Measurements from ENCODE around the gene PITPNC1. TPM values are rescaled to one million over a fixed set of nuclear protein-coding genes. Genes with fewer than 3 reads are reported as not detected.

PITPNC1 gene
- total RNA-seq, 1 experiment from 2014 or later: 40.1 TPM

GRCh38 chr17:67571478-67571877 lies 194.4 kb downstream of the PITPNC1 start:
- DNase-seq (ENCODE audit: unreplicated experiment): no peak
- CTCF ChIA-PET: interaction anchor here (0.7 kb wide), 1 partner anchor 1451 kb away, joined by 3 read pairs; no protein-coding TSS in a partner anchor
- H3K9me3 Mint-ChIP-seq (ENCODE audit: unreplicated experiment): no peaks in the 10 kb centered on the region
- intact Hi-C loops (cut with micrococcal nuclease): no loop called here
- BruUV-seq (replicated peaks): no TSS peak
- no peaks in the 10 kb centered on the region for H3K36me3 Mint-ChIP-seq (ENCODE audit: insufficient read depth, unreplicated experiment)
- POLR2A ChIA-PET: interaction anchor here (0.6 kb wide), 1 partner anchor 168 kb away, joined by 3 read pairs; no protein-coding TSS in a partner anchor
- TF ChIP-seq CTCF (IDR thresholded peaks at IDR 0.05; ENCODE audit: unreplicated experiment): no peak
- H3K27ac Mint-ChIP-seq (ENCODE audit: low read depth, unreplicated experiment): no peak overlapping the region
- no peaks in the 10 kb centered on the region for H3K4me1 Mint-ChIP-seq (ENCODE audit: insufficient read depth, unreplicated experiment)
- no peaks in the 10 kb centered on the region for H3K27me3 Mint-ChIP-seq (ENCODE audit: insufficient read depth, unreplicated experiment)
- H3K4me3 Mint-ChIP-seq (ENCODE audit: unreplicated experiment): no peak overlapping the region

DNA sequence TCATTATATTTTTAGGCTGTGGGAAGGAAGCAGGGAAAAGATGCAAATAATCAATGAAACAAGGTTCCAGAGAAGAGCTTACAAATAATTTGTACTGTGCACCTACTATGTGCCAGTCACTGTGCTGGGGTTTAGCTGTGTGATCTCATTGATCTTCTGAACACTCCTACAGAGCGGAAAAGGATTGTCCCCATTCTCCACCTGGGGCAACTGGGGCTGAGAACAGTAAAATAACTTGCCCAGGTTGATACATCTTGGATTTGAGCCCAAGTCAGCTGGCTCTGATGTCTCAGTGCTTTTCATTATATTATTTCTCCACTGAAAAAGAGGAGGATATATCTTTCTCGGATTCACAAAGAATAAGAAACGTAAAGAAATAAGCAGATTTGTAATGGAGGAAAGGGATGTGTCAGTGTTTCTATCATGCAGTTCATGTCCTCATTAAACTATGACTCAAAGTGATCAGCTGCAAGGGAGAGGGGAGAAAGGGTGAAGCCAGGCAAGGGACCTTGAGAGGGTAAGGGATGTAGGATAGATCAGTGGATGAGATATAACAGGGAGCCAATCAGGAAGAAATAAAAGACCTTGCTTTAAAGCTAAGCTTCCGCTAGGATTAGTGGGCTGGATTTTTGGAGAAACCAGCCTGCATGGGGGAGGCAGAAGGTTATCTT lies 197.0 kb downstream of the PITPNC1 start:
- TF ChIP-seq CTCF (IDR thresholded peaks at IDR 0.05; ENCODE audit: unreplicated experiment): no peak
- no peaks in the 10 kb centered on the region for H3K9me3 Mint-ChIP-seq (ENCODE audit: unreplicated experiment)
- H3K4me1 Mint-ChIP-seq (ENCODE audit: insufficient read depth, unreplicated experiment): no peaks in the 10 kb centered on the region
- ChIA-PET CTCF (no interaction called here), POLR2A (no interaction called here)
- intact Hi-C loops (cut with micrococcal nuclease): no loop called here
- no peak for DNase-seq (ENCODE audit: unreplicated experiment)
- BruUV-seq (replicated peaks): no TSS peak
- H3K27me3 Mint-ChIP-seq (ENCODE audit: insufficient read depth, unreplicated experiment): no peaks in the 10 kb centered on the region
- H3K4me3 Mint-ChIP-seq (ENCODE audit: unreplicated experiment): no peak overlapping the region
- H3K36me3 Mint-ChIP-seq (ENCODE audit: insufficient read depth, unreplicated experiment): no peaks in the 10 kb centered on the region
- H3K27ac Mint-ChIP-seq (ENCODE audit: low read depth, unreplicated experiment): no peak overlapping the region

DNA sequence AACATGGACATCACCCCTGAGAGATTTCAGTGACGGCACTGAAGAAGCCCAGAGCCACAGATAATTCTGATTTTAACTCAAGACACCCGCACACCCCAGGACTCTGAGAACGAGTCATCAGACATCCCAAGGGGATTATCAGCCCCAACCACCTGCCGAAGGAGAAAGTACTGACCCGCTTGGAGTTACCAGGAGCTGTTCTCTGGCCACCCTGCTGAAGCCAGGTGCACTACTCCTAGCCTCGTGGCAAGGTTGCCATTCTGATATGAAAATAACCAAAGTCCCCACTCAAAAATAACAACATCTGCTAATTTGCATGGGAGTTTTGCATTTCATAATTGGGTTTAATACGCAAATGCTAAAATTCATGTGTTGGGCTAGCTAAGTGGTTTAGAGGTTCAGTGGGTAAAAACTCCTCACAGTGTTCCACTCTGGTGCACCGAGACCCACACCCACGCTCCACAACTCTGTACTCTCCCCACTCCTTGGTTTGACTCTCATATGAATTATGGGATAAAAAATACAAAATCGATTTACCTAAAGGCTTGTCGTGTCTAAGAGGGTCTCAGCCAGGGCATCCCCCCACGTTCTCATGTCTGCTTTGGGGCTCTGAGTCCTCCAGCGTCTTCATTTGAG lies 197.7 kb downstream of the PITPNC1 start:
- no peaks in the 10 kb centered on the region for H3K36me3 Mint-ChIP-seq (ENCODE audit: insufficient read depth, unreplicated experiment)
- ChIA-PET CTCF (no interaction called here), POLR2A (no interaction called here)
- no peaks in the 10 kb centered on the region for H3K4me1 Mint-ChIP-seq (ENCODE audit: insufficient read depth, unreplicated experiment)
- H3K27me3 Mint-ChIP-seq (ENCODE audit: insufficient read depth, unreplicated experiment): no peaks in the 10 kb centered on the region
- TF ChIP-seq CTCF (IDR thresholded peaks at IDR 0.05; ENCODE audit: unreplicated experiment): no peak
- BruUV-seq (replicated peaks): no TSS peak
- intact Hi-C loops (cut with micrococcal nuclease): no loop called here
- no peak for DNase-seq (ENCODE audit: unreplicated experiment)
- H3K9me3 Mint-ChIP-seq (ENCODE audit: unreplicated experiment): no peaks in the 10 kb centered on the region
- H3K4me3 Mint-ChIP-seq (ENCODE audit: unreplicated experiment): no peak overlapping the region
- H3K27ac Mint-ChIP-seq (ENCODE audit: low read depth, unreplicated experiment): no peak overlapping the region

DNA sequence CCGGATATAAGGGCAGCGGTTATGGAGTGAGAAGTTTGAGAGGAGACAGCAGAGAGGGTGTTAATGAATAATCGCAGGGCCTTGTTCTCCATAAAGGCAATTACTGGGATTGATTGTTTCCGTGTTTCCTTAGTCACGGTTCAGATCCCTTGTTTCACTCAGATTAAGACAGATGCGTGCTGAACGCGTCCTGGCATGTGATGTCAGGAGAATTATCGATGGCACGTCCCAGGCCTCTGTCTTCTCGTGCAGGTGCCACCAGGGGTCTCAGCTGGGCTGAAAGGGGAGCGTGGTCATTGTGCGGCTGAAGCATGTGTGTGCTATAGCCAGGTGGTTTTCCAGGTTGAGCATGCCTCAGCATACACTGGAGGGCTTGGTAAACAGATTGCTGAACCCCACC lies 198.2 kb downstream of the PITPNC1 start:
- Mint-ChIP-seq H3K36me3 (ENCODE audit: insufficient read depth, unreplicated experiment) (no peaks in the 10 kb centered on the region), H3K4me3 (ENCODE audit: unreplicated experiment) (no peak overlapping the region), H3K27ac (ENCODE audit: low read depth, unreplicated experiment) (no peak overlapping the region), H3K4me1 (ENCODE audit: insufficient read depth, unreplicated experiment) (no peaks in the 10 kb centered on the region), H3K27me3 (ENCODE audit: insufficient read depth, unreplicated experiment) (no peaks in the 10 kb centered on the region), H3K9me3 (ENCODE audit: unreplicated experiment) (no peaks in the 10 kb centered on the region)
- no peak for DNase-seq (ENCODE audit: unreplicated experiment)
- POLR2A ChIA-PET: no interaction called here
- BruUV-seq (replicated peaks): no TSS peak
- no peak for TF ChIP-seq CTCF (IDR thresholded peaks at IDR 0.05; ENCODE audit: unreplicated experiment)
- CTCF ChIA-PET: no interaction called here
- intact Hi-C loops (cut with micrococcal nuclease): no loop called here

Measured in MCF 10A (cell line).